NCI-H128 (cell line): ENCODE results near the gene KLLN.
"Not testable (repeated sequence)": the region's sequence is repeated elsewhere in the genome, so short reads cannot be mapped to it uniquely, and the experiment has no call there.

Experiments used
- DNase-seq: peaks from one replicate; lab custom pipeline; 2025; ENCODE audit not compliant: unreplicated experiment; lab: John Stamatoyannopoulos, UW

Gene KLLN

DNA sequence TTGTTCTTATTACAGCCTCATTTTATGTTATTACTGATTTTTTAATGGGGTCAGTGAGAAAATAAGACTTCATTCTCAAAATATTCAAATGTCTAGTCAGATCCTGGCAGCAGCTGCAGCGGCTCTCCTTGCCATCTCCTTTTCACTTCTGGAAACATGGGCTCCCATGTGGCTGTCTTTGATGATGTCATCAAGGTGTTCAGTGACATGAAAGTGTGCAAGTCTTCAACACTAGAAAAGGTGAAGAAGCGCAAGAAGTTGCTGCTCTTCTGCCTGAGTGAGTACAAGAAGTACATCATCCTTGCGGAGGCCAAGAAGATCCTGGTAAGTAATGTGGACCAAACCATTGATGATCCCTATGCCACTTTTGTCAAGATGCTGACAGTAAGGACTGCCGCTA is 19.6 kb downstream of the KLLN start:
- DNase-seq = no peak

DNA sequence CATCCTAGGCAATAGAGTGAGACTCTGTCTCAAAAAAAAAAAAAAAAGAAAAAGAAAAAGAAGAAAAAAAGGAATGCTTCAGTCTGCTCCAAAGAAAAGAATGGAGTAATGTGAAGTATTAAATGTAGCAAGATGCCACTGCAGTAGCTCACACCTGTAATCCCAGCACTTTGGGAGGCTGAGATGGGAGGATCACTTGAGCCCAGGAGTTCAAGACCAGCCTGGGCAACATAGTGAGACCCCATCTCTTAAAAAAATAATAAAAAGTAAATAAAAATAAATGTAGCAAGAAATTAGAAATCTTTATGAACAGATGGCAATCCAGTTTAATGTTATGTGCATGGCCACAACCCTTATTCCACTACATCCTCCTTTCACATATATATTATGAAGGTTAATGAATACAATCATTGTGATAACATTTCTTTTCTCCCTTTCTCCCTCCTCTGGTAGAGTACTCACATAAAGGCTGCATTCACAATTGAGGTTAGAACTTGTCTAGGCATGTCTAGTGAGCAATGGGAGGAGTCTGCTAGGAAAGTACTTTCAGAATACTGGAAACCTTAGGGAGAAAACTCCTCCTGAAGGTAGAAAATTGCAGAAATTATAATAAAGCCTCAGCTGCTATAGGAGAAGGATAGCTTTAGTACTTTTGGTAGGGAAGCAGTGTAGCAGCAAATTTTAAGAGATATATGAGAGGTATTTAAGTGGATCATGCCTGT is 20.4 kb downstream of the KLLN start:
- DNase-seq = no peak

DNA sequence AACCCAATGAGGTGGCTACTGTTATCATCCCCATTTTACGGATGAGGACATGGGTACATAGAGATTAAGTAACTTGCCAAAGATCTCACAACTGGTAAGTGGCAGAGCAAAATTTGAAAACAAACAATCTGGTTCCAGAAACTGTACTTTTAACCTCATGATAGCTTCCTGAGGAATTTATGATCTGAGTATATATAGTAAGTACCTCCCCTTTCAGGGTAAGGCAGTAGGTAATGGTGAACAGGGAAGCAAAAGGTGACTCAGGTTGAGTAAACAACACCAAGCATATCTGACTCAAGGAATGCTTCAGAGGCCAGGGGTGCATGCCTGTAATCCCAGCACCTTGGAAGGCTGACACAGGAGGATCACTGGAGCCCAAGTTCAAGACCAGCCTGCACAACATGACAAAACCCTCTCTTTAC is 21.1 kb downstream of the KLLN start:
- DNase-seq = no peak

DNA sequence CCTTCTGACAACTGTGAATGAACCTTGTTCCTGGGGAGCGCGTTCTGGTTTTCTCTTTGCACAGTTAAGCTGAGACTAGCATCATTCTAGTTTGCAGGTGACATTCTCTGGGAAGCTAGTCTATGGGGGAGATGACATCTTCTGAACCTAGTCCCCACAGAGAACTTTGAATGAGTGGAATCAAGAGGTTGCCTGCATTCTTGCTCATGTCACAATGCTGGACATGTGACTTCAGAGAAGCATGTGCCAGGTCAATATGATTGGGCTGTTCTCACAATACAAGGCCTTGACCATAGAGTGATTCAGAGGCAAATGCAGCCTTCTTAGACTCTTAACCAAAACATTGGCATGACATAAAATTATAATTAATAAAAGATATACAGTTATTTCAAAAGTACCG is 22.1 kb downstream of the KLLN start:
- no peak for DNase-seq

DNA sequence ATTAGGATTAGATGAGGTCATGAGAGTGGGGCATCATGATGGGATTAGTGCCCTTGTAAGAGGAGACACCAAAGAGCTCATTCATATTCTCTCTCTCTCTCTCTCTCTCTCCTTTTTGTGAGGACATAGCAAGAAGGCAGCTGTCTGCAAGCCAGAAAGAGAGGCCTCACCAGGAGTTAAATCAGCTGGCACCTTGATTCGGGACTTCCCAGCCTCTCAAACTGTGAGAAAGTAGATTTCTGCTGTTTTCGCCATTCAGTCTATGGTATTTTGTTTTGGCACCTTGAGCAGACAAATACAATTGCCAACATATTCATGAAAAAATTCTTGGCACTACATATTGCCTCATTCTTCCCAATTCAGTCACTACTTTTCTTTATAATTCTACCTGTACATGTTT is 24.7 kb downstream of the KLLN start:
- no peak for DNase-seq

DNA sequence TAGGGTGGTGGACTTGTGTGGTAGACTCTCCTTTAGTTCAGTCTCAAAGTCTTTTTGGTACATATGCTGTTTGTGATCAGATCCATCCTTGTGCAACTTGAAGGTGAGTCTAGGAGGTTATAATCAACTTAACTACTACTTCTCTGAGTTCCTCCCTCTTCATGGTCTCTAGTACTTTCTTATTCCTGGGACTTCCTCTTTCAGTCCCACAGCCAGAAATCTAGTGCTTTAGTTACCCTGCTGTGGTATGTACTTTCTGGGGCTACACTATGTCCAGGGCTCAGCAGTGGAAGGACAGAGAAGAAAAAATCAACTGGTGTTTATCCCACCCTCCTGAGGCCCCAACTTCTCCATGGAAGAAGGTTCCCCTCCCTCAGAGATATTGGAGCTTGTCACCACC is 25.9 kb downstream of the KLLN start:
- DNase-seq = no peak

DNA sequence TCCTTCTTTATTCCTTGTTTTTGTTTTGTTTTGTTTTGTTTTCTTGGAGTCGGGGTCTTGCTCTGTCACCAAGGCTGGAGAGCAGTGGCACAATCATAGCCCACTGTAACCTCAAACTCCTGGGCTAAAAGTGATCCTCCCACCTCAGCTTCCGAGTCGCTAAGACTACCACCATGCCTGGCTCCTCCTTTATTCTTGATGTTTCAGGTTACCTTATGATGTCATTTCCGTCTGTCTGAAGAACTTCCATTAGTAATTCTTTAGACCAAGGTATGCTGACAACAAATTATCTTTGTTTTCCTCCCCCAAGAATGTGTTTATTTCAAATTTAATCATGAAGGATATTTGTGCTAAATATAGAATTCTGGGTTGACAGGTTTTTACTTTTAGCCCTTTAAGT is 27.2 kb downstream of the KLLN start:
- DNase-seq = no peak

DNA sequence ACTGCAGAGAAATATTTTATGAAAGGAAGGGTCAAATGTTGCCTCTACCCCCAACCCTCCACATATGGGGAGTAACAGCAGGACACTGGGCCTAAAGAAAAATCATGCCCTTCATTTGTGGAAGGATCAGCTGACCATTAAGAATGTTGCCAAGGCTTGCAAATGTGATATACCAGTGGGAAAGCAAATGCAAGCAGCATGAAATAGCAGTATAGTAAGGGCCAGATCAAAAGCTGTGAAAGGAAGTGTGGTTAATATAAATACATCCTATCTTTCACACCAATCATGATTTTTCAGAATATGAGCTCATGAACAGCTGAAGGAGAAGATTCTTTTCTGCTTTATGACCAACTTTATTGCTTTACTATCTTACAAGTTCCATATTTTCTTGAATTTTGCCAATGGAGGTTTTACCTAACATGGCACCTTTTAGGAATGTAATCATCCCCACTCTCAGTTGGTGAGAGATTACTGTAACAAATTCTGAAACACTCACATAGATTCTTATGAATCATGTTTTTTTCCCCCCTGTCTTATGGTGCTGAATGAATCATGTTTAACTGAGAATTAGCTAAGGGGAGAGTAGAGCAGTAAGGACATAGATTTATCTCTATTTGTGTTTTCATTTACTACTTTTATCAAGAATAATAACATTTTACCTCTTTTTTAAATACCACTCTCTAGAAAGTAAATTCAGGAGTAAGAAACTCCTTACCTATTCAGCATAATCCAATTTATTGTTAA is 33.2 kb downstream of the KLLN start:
- DNase-seq = no peak

DNA sequence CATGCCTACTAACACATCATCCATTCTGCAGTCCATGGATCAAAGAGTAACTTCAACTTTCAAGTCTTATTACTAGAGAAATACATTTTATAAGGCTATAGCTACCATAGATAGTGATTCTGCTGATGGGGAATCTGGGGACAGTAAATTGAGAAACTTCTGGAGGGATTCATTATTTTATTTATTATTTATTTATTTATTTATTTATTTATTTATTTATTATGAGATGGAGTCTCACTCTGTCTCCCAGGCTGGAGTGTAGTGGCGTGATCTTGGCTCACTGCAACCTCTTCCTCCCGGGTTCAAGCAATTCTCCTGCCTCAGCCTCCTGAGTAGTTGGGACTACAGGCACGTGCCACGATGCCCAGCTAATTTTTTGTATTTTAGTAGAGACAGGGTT is 34.3 kb downstream of the KLLN start:
- DNase-seq = not testable (repeated sequence)

DNA sequence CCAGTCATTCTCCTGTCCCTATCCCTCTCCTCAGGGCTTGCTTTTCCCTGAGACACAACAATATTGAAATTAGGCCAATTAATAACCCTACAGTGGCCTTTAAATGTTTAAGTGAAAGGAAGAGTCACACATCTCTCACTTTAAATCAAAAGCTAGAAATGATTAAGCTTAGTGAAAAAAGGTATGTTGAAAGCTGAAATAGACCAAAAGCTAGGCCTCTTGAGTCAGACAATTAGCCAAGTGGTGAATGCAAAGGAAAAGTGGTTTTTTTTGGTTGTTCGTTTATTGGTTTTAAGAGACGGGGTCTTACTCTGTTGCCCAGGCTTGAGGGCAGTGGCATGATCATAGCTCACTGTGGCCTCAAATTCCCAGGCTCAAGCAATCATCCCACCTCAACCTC is 35.7 kb downstream of the KLLN start:
- no peak for DNase-seq

DNA sequence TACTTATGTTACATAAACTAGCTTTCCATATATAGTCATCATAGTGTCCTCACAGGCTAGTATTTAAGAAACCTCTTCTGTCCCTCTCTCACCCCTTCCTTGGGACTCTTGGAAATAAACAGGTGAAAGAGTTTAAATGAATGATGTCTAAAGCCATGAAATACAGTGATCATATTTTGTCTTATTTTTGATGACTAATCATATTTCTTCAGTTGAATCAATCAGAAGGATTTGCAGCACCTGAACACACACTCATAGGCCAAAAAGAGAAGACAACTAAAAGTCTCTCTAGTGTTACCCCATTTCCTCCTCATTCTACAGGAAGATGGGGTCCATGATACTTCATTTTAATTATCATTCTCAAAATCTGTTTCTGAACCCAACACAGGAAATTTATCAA is 36.7 kb downstream of the KLLN start:
- DNase-seq = no peak

DNA sequence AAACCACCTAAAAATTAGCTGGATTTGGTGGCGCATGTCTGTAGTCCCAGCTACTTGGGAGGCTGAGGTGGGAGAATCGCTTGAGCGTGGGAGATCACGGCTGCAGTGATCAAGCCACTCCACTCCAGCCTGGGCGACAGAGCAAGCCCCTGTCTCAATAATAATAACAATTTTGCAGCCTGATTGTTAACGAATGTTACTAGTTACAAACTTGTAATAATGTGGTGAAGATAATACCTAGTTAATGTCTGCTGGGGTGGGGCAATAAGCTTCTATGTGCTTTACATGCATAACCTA is 44.1 kb downstream of the KLLN start:
- no peak for DNase-seq

DNA sequence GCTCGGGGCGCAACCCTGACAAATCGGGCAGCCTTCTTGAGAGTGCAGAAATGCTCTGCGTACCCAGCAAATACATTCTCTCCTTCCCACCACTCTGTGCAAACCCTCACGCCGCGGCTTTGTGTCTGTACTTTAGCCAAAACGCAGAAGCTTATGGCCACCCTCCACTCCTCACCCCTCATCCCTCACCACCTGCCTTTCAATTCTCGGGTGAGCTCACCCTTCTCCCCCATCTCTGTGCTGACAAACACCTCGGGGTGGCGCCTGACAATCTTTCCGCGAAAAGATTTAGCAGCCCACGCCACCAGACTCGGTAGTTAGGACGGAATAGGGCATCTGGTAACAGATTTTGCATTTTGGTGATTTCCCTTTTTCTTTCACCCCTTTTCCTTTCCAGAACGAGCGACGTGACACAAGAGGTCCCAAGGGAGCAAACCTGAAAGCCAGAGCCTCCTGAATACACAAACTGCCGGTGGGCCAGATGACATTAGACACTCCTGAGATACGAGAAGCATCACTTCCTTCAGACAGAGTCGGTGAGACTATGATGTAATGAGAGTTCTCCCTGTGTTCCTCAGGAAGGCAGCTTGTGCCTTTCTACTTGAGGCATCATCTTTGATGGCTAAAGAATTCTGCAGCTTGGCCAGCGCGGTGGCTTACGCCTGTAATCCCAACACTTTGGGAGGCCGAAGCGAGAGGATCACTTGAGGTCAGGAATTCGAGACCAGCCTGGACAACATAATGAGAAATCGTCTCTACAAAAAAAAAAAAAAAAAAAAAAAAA is 44.6 kb downstream of the KLLN start:
- DNase-seq = no peak

DNA sequence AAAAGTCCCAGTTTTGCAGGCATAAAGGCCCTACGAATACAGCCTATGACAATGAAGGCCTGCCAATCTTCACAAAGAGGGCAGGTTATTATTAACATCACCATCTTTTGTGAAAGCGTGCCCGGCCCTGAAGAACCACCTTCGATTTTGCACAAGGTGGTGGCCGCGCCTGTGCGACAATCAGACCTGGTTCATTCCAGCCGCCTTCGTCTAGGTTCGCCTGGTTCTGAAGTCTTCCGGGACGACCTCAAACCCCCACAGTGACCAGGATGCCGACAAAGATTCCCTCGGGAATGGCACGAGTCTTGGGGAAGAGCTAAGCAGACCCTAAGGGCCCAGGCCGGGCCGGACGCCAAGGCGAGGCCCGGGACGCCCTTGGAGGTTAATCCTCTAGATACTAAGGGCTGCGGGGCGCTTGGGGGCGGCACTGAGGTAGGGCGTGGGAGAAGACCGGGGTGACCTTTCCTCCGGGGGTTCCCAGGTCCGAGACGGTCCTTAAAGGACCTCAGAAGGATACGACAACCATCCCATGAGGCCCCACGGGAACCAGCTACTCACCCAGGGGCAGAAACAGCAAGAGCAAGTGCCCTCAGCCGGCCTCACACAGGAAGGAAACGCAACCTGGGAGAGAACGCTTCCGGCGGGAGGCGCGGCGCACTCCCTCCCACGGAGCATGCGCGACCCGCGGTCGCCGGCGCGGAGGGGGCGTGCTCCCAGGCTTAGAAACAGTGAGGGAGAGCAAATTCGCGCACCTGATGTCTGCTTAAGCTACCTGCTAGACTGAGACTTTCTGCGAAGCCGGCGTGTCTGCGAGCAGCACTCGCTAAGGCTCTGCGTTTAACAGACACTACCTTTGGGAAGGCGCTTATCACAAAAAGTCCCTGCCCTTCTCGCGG is 45.5 kb downstream of the KLLN start, which contains the start of gene ATAD1:
Gene ATAD1 (minus strand): TSS at position 618 of the 896 bp plus-strand sequence. CDS start 3,627 bp downstream, outside the sequence.
- DNase-seq = peak; percentile 51

DNA sequence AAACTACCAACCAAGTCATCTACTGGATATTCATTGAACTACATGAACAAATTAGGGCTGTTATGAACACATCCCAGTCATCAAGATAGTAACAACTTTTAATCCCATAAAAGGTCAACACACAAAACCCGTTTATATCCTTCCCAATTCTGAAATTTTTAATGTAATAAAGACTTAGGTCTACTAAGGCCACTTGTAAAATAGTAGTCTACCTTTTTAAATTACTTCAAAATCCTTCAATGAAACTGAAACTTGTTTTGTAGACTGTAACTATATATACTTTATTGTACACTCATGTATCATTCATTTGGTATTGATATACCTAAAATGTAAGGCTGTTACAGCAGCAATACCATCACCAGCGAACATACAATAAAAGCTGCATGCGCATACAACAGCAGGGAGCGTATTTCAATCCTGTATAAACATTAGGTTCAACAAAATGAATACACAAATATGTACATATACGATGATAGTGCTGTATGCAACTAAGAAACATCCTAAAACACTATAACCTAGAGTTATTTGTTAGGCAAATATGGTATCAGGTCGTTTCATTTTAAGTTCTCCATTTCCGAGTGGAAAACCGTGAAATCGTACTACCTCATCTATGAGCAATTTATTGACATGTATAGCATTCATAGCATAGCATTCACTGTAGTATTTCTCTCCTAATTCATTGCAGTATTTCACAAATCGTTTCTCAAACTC is 46.3 kb downstream of the KLLN start:
- DNase-seq = no peak

DNA sequence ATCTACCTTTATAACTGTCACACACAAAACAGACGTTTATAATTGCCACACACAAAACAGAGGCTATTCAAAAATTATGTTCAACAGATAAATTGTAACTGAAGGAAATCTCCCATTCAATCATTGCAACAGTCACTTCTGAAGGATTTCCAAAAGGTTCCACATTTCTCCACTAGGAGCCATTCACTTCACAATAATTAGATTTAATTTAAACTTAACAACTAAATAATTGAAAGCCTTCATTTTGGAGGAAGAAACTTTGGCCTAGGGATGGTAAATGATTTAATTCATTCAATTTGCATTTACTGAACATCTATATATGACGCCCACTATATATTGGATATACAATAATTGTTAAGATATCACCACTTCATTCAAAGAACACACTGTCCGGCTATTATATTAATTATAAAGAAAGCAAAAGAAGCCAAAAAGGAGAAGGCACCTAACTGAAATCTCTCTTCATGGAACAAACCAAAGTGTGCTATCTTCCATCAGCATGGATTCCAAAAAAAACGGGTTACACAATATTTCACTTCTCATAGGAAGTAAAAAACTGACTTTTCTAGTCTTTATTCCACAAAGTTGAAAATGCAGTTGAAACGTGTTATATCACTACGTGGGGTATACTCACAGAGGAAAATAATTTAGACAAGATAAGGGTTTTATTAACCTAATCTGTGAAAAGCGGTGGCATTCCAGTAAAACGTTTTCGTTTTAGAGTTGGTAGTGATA is 47.0 kb downstream of the KLLN start:
- no peak for DNase-seq
